K562 (cell line): ENCODE measurements around the gene SEPHS2. TPM values are rescaled to one million over a fixed set of nuclear protein-coding genes. Genes with fewer than 3 reads are reported as not detected.
A peak's percentile ranks its signal among the peaks of the same experiment; 100 is the strongest.

Experiments
- ARID1B ChIP-seq: fragments of 450-650 bp; IDR thresholded peaks from 2 replicates; pipeline ENCODE4 v1.6.1; 2016; ENCODE audit warnings: antibody characterized with exemption, mild to moderate bottlenecking, inconsistent platforms
- CREBBP ChIP-seq: IDR thresholded peaks from one replicate; pipeline ENCODE4 v1.6.1; 2012; ENCODE audit warnings: low read depth, mild to moderate bottlenecking, control low read depth, inconsistent platforms, low read length
- ETV5 ChIP-seq: sonication (generic); formaldehyde crosslinking; IDR thresholded peaks from 2 replicates; pipeline ENCODE4 v1.4.0; 2020; ENCODE audit warnings: low read depth, mild to moderate bottlenecking, missing genetic modification reagents
- NBN ChIP-seq: fragments of 450-650 bp; IDR thresholded peaks from 2 replicates; pipeline ENCODE4 v1.6.1; 2016; ENCODE audit warnings: low read depth, mild to moderate bottlenecking
- PCBP1 ChIP-seq: fragments of 200-400 bp; formaldehyde crosslinking; IDR thresholded peaks from 2 replicates; pipeline ENCODE4 v1.6.1; 2018; ENCODE audit warnings: mild to moderate bottlenecking, low read depth, low read length; ENCODE audit not compliant: poor library complexity, severe bottlenecking
- SMARCC2 ChIP-seq: fragments of 450-650 bp; IDR thresholded peaks from 2 replicates; pipeline ENCODE4 v1.6.1; 2017; ENCODE audit warnings: antibody characterized with exemption, moderate library complexity, mild to moderate bottlenecking, low read depth
- STAG1 ChIP-seq: sonication (generic); formaldehyde crosslinking; IDR thresholded peaks from 2 replicates; pipeline ENCODE4 v1.5.0; 2020; ENCODE audit warnings: missing genetic modification reagents, borderline replicate concordance
- ZNF140 ChIP-seq: fragments of 250-450 bp; sonication (Bioruptor Pico); IDR thresholded peaks from 2 replicates; pipeline ENCODE4 v1.8.0; 2021; ENCODE audit warnings: moderate library complexity, mild to moderate bottlenecking, inconsistent platforms
- polyA plus RNA-seq, 8 experiments: library from polyadenylated mRNA; depleted of rRNA in 4 of 8; stranded (reverse) in 5 of 8; unstranded in 3 of 8; fragments of >200 nt; fragmentation: Nextera tagmentation in 2 of 8; fragmentation: Illumina TruSeq in 1 of 8; extraction: Ambion mirVana in 2 of 8; extraction: Trizol in 1 of 8; gene quantifications; 2 replicates each; pipeline versions ENCODE4 v1.2.1 to v1.2.3, GENCODE V29; 2011 to 2014; ENCODE audit warnings: inconsistent platforms in 1 of 8, missing spikeins in 1 of 8
- total RNA-seq, 7 experiments: library from RNA; depleted of rRNA in 6 of 7; stranded (reverse); fragments of >200 nt in 6 of 7; fragmentation: Illumina TruSeq in 2 of 7; extraction: Trizol in 2 of 7; gene quantifications; 2 replicates each; pipeline versions ENCODE4 v1.2.1 to v1.2.3, GENCODE V29; 2011 to 2021; ENCODE audit warnings: low replicate concordance in 1 of 7
- TF ChIP-seq, protein P1 (sequence below): conservative IDR thresholded peaks from 2 replicates; pipeline ENCODE4 v1.6.1; 2011; ENCODE audit warnings: low read depth, mild to moderate bottlenecking, low read length; ENCODE audit not compliant: control insufficient read depth
- TF ChIP-seq, protein P2 (sequence below): fragments of 450-650 bp; IDR thresholded peaks from 2 replicates; pipeline ENCODE4 v1.6.1; 2016; ENCODE audit warnings: borderline replicate concordance
- TF ChIP-seq, protein P3 (sequence below): fragments of 450-650 bp; IDR thresholded peaks from 2 replicates; pipeline ENCODE4 v1.7.1; 2018; ENCODE audit warnings: mild to moderate bottlenecking, low read depth; ENCODE audit not compliant: partially characterized antibody
- TF ChIP-seq, protein P4 (sequence below): sonication (generic); formaldehyde crosslinking; IDR thresholded peaks from 2 replicates; pipeline ENCODE4 v1.8.0; 2022; ENCODE audit warnings: mild to moderate bottlenecking, missing genetic modification reagents
- TF ChIP-seq, protein P5 (sequence below), 2 experiments: fragments of 450-650 bp; IDR thresholded peaks; 2 replicates each; pipeline ENCODE4 v1.6.1; 2018; ENCODE audit warnings: mild to moderate bottlenecking in 2 of 2, low read depth in 1 of 2; ENCODE audit not compliant: partially characterized antibody in 2 of 2

SEPHS2 gene
- total and polyA plus RNA-seq, 9 of the 15 experiments (the other 6 are each of a cell fraction or from before 2014, with no cell fraction given) = 20.9 to 90.6 (median 43.4) TPM

DNA sequence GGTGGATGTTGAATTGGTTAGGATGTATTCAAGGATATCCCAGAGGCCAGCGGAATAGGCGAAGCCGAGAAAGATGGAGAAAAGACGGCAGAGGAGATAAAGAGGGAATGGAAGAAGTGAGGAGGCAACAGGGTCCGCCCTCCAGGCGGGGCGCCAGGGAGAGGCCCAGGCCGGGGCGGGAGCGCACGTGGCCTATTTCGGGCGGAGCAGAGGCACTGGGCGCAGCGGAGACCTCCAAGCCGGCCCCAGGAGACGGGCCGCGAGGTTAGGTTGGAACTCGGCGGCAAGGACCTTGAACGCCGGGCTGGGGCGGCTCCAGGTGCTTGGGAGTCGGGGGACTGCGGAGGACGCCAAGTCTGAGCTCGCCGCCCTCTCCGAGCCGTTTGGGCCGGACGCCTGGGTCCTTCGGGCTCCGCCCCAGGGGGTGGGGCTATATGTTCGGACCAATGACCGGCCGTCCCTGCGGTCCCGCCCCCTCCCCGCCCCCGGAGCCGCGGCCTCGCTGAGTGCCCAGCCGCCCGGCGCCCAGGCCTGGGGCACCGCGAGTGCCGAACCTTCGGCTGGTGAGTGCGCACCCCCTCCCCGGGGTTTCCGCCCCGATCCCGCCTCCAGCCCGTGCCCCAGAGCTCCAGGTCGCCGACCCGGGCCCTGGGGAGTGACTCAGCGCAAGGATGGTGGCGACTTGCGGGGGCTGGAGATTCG, 38.4 kb downstream of the SEPHS2 start, which contains the start of gene ZNF771 (continued):
- TF ChIP-seq, protein P1, sequence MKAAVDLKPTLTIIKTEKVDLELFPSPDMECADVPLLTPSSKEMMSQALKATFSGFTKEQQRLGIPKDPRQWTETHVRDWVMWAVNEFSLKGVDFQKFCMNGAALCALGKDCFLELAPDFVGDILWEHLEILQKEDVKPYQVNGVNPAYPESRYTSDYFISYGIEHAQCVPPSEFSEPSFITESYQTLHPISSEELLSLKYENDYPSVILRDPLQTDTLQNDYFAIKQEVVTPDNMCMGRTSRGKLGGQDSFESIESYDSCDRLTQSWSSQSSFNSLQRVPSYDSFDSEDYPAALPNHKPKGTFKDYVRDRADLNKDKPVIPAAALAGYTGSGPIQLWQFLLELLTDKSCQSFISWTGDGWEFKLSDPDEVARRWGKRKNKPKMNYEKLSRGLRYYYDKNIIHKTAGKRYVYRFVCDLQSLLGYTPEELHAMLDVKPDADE = peak; percentile 73
- TF ChIP-seq SMARCC2 = no peak
- TF ChIP-seq, protein P2, sequence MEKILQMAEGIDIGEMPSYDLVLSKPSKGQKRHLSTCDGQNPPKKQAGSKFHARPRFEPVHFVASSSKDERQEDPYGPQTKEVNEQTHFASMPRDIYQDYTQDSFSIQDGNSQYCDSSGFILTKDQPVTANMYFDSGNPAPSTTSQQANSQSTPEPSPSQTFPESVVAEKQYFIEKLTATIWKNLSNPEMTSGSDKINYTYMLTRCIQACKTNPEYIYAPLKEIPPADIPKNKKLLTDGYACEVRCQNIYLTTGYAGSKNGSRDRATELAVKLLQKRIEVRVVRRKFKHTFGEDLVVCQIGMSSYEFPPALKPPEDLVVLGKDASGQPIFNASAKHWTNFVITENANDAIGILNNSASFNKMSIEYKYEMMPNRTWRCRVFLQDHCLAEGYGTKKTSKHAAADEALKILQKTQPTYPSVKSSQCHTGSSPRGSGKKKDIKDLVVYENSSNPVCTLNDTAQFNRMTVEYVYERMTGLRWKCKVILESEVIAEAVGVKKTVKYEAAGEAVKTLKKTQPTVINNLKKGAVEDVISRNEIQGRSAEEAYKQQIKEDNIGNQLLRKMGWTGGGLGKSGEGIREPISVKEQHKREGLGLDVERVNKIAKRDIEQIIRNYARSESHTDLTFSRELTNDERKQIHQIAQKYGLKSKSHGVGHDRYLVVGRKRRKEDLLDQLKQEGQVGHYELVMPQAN = peak; percentile 99
- TF ChIP-seq, protein P3, sequence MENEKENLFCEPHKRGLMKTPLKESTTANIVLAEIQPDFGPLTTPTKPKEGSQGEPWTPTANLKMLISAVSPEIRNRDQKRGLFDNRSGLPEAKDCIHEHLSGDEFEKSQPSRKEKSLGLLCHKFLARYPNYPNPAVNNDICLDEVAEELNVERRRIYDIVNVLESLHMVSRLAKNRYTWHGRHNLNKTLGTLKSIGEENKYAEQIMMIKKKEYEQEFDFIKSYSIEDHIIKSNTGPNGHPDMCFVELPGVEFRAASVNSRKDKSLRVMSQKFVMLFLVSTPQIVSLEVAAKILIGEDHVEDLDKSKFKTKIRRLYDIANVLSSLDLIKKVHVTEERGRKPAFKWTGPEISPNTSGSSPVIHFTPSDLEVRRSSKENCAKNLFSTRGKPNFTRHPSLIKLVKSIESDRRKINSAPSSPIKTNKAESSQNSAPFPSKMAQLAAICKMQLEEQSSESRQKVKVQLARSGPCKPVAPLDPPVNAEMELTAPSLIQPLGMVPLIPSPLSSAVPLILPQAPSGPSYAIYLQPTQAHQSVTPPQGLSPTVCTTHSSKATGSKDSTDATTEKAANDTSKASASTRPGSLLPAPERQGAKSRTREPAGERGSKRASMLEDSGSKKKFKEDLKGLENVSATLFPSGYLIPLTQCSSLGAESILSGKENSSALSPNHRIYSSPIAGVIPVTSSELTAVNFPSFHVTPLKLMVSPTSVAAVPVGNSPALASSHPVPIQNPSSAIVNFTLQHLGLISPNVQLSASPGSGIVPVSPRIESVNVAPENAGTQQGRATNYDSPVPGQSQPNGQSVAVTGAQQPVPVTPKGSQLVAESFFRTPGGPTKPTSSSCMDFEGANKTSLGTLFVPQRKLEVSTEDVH = peak; percentile 48
- peak; percentile 65; the same call in 1 of the 2 replicates for TF ChIP-seq ETV5 (CRISPR knock-in tag)
- peak; percentile 41; the same call in 1 of the 2 replicates for TF ChIP-seq ARID1B
- TF ChIP-seq PCBP1 = peak; percentile 54
- TF ChIP-seq ZNF140 (CRISPR knock-in tag) = no peak
- TF ChIP-seq STAG1 (CRISPR knock-in tag) = no peak
- TF ChIP-seq NBN = peak; percentile 57; the same call in 1 of the 2 replicates
- TF ChIP-seq, protein P4, sequence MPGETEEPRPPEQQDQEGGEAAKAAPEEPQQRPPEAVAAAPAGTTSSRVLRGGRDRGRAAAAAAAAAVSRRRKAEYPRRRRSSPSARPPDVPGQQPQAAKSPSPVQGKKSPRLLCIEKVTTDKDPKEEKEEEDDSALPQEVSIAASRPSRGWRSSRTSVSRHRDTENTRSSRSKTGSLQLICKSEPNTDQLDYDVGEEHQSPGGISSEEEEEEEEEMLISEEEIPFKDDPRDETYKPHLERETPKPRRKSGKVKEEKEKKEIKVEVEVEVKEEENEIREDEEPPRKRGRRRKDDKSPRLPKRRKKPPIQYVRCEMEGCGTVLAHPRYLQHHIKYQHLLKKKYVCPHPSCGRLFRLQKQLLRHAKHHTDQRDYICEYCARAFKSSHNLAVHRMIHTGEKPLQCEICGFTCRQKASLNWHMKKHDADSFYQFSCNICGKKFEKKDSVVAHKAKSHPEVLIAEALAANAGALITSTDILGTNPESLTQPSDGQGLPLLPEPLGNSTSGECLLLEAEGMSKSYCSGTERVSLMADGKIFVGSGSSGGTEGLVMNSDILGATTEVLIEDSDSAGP = no peak
- TF ChIP-seq, protein P5, sequence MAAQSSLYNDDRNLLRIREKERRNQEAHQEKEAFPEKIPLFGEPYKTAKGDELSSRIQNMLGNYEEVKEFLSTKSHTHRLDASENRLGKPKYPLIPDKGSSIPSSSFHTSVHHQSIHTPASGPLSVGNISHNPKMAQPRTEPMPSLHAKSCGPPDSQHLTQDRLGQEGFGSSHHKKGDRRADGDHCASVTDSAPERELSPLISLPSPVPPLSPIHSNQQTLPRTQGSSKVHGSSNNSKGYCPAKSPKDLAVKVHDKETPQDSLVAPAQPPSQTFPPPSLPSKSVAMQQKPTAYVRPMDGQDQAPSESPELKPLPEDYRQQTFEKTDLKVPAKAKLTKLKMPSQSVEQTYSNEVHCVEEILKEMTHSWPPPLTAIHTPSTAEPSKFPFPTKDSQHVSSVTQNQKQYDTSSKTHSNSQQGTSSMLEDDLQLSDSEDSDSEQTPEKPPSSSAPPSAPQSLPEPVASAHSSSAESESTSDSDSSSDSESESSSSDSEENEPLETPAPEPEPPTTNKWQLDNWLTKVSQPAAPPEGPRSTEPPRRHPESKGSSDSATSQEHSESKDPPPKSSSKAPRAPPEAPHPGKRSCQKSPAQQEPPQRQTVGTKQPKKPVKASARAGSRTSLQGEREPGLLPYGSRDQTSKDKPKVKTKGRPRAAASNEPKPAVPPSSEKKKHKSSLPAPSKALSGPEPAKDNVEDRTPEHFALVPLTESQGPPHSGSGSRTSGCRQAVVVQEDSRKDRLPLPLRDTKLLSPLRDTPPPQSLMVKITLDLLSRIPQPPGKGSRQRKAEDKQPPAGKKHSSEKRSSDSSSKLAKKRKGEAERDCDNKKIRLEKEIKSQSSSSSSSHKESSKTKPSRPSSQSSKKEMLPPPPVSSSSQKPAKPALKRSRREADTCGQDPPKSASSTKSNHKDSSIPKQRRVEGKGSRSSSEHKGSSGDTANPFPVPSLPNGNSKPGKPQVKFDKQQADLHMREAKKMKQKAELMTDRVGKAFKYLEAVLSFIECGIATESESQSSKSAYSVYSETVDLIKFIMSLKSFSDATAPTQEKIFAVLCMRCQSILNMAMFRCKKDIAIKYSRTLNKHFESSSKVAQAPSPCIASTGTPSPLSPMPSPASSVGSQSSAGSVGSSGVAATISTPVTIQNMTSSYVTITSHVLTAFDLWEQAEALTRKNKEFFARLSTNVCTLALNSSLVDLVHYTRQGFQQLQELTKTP (IDR thresholded peaks at IDR 0.05; ENCODE audit: low read depth in 1 of 2, partially characterized antibody in 2 of 2) = peak in 1 of 2 experiments; percentile 40
- no peak for TF ChIP-seq CREBBP
